Fibroblast of skin of scalp (primary cell): ENCODE data around the gene CAPNS1. TPM values are rescaled to one million over a fixed set of nuclear protein-coding genes. Genes with fewer than 3 reads are reported as not detected.
A peak's percentile ranks its signal among the peaks of the same experiment; 100 is the strongest.

Experiments used
- DNase-seq: peaks from one replicate; pipeline ENCODE4 v3.0.0-alpha.2; 2013
- polyA plus RNA-seq, 2 experiments: library from polyadenylated mRNA; unstranded; fragments of 120-200 nt; gene quantifications; one replicate each; pipeline ENCODE4 v1.2.1, GENCODE V29; 2013; ENCODE audit not compliant: insufficient read length in 2 of 2

The CAPNS1 gene
- polyA plus RNA-seq (2013, experiment 1 of 2; ENCODE audit: insufficient read length): 1,048 TPM
- 1,017 TPM for polyA plus RNA-seq (2013, experiment 2 of 2; ENCODE audit: insufficient read length)

DNA sequence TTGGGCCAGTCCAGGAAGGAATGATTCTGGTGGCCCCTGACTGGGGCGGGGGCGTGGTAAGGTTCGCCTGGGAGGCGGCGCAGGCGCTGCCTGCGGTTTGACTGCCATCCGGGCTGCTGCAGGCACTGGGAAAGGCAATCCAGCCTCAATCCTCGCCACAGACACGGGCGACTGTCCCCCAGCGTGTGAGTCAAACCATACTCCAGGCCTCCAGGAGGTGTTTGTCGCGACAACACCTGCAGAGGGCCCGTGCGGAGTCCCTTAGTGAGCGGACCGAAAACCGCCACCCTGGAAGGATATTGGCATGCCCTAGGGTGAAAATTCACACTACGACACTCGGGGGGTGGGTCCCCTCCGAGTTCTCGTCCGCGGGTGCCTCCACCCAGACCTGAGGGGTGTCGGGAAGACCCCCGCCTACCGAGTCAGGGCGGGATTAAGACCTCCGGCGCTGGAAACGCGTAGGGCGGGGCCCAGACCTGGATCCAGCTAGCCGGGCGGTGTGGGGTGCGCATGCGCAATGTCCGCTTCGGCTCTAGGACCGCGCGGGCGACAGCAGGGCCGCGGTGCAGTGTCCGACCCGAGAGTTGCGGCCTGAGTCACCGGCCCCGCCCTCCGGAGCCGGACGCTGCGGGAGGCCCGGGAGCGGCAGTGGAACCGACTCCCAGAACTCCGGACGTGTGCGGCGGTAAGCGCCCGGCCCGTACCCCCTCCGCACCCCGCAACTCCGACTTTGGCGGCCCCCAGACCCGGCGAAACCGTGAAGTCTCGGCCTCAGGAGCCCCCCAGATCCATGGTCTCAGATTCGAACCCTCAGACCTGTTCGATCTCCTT, at the start of gene CAPNS1:
Gene CAPNS1, plus strand, starts transcription at position 594 of the 831 bp plus-strand sequence. CDS start 946 bp downstream, outside the sequence.
- DNase-seq: peak; percentile 97

DNA sequence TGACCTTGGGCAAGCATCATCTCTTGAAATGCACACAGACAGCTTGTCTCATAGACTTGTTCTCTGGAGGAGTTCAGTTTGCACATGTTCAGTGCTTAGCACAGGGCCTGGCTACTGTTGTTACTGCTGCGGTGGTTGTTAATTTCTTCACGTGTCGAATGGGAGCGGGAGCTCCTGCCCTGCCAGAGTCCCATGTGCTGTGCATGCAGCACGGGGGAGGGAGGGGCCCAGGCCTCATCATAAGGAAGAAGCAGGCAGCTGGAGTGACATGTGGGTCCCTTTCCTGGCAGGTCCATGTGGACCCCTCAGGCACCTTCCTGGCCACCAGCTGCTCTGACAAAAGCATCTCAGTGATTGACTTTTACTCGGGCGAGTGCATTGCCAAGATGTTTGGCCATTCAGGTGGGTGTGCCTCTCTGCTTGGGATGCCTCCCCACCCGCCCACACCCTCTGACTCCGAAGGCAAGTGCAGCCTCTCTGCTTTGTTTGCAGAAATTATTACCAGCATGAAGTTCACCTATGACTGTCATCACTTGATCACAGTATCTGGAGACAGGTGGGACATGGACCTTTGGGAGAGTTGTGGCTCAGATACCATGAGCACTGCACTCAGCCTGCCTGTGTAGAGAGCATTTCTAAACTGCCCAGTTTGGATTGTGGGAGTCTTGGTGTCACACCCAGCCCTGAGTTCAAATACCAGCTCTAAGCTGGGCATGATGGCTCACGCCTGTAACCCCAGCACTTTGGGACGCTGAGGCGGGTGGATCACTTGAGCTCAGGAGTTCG, 48.8 kb upstream of the CAPNS1 start:
- DNase-seq: no peak

DNA sequence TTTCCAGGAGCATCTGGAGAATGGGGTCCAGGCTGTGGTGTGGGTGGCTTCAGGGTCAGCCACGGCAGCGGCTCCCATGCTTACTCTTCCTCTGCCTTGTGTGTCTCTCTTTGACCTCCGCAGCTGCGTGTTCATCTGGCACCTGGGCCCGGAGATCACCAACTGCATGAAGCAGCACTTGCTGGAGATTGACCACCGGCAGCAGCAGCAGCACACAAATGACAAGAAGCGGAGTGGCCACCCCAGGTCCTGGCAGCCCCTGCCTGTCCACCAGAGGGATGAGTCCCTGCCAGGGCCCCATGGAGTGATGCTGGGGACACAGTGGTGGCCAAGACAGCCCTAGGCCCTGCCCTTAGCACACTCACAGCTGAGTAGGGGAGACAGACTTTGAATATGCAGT, 47.3 kb upstream of the CAPNS1 start:
- DNase-seq: no peak

DNA sequence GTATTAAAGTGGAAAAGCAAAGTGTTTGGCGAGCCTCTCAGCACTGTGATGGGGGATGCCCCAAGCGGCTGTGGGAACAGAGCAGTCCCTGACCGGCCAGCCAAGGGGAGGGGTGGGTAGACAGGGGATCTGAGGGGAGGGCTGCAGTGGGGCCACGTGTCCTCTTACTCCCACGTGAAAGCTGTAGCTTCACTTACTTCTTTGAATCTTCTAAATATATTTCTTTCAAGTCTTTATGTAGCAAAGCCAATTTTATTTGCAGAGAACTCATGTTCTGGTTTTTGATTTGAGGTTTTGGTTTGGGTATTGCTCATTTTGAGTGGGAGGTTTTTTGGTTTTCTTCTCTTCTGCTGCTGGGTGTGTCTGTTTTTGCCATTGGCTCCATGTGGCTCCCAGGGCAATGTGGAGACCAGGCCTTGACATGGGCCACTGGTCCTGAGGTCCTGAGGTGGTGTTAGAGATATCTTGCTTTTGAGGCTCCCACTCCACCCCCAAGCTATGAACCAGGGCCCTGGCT, 46.7 kb upstream of the CAPNS1 start:
- no peak for DNase-seq

DNA sequence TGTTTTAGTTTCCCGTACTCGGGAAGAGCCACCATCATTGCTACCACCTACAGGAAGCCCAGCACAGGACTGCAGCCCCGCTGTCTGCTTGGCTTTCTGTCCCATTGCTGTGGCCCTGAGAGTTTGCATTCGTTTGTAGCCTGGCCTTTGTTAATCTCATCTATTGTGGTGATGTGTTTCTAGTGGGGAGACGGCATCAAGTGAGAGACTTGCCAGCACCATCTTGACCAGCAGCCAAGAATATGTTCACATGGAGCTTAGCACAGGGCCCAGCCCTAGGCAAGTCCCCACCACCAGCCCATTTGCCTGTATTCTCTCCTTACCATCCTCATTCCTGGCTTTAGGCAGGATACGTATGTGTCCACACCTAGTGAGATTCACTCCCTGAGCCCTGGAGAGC, 46.2 kb upstream of the CAPNS1 start:
- DNase-seq: no peak

DNA sequence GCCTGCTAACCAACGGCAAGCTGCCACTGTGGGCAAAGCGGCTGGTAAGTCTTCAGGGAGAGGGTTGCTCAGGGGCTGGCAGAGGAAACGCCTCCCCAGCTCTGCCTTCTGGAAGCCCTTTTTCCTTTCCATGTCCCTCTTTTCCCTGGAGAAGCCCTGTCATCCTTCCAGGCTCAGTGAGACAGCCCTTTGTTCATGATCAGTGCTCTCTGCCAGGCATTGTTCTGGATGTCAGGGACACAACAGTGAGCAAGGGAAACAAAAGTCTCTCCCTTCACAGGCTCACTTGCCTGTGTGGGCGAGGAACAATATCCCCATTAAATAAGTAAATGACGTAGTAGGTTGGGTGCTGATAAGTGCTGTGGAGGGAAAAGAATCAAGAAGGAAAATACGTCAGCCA, 42.8 kb upstream of the CAPNS1 start:
- DNase-seq: no peak

DNA sequence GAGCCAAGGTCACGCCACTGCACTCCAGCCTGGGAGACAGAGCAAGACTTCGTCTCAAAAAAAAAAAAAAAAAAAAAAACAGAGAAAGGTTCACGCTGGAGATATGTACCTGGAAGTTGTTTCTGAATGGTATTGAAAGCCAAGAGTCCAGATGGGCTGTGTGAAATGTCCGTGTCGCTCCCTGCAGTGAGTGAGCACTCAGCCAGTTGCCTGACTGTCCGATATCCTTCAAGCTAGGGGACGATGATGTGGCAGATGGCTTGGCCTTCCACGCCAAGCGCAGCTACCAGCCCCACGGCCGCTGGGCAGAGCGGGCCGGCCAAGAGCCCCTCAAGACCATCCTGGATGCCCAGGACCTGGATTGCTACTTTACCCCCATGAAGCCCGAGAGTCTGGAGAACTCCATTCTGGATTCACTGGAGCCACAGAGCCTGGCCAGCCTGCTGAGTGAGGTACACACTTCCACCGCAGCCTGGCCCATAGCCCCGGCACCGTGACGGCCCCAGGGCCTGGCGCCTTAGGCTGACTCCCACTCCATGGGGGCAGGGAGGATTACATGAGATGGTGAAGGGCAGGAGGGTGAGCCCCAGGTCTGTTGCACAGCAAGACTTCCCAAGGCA, 40.6 kb upstream of the CAPNS1 start:
- DNase-seq: no peak

DNA sequence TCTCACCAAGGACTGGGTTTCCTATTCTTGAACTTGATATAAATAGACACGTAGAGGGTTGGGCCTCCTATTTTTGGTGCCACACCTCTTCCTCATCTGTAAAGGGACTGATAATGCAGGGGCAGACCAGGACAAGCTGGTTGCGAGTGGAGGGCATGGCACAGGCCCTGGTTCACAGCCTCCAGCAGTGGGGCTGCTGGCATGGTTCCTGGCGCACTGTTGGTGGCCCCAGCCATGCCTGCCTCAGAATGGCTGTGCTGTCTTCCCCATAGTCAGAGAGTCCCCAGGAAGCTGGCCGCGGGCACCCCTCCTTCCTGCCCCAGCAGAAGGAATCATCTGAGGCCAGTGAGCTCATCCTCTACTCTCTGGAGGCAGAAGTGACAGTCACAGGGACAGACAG, 39.4 kb upstream of the CAPNS1 start:
- DNase-seq: no peak

DNA sequence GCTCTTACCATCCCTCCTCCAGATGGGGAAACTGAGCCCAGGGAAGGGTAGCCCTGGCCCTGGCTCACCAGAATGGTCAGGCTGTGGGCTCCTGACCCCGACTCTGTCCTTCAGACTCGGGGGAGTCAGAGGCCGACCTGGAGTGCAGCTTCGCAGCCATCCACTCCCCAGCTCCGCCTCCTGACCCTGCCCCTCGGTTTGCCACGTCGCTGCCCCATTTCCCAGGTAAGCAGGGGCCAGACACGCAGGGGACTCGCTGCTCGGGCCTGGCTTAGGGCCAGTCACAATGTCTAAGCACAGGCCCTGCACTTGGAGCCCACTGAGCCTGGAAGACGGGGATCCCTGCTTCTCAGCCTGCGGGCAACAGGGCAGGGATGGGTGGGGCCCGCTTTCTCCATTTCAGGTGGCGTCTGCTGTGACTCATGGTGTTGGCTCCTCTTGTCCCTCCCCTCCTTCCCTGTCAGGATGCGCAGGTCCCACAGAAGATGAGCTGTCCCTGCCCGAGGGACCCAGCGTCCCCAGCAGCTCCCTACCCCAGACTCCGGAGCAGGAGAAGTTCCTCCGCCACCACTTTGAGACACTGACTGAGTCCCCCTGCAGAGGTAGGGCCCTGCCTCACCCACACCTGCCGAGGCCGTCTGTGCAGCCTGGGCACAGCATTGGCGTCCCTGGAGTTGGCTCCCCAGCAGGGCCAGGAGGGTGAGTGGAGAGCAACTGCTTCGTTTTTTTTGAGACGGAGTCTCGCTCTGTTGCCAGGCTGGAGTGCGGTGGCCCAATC, 38.1 kb upstream of the CAPNS1 start:
- DNase-seq: no peak

DNA sequence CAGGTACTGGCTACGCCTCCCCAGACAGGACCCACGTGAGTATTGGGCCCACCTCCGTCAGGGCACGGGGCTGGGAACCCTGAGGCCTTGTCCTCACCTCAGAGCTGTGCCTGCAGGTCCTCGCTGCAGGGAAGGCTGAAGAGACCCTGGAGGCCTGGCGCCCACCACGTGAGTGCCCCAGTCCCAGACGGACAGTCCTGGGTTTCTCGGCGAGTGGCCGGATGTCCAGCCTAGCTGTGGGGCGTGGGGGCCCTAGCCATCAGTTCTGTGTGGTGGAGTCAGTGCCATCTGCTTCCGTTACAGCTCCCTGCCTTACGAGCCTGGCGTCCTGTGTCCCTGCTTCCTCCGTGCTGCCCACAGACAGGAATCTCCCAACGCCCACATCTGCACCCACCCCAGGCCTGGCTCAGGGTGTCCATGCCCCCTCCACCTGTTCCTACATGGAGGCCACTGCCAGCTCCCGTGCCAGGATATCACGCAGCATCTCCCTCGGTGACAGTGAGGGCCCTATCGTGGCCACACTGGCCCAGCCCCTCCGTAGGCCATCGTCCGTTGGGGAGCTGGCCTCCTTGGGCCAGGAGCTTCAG, 36.7 kb upstream of the CAPNS1 start:
- DNase-seq: no peak

DNA sequence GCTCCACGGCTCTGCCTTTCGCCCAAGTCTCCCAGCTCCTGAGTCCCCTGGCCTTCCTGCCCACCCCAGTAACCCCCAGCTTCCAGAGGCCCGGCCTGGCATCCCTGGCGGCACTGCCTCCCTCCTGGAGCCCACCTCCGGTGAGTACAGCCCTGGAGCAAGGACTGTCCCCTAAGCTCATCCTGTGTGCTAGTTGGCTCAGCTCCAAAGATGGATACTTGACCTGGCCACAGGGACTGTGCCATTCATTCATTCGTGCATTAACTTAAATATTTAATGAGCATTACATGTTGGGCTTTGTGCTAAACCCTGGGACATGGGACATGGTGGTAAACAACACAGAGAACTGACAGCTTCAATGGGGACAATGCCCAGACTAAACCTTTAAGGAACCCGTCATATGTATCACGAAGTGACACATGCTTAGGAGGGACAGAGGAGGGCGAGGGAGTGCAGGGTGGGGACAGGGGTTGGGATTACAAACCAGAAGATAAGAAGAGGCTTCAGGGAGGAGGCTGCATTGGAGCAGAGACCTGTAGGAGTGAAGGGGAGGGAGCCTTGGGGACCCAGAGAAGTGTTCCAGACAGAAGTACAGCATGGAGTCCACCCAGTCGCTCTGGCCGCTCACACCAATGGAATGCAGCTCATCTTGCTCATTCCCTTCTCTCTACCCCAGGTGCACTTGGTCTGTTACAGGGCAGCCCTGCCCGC, 35.9 kb upstream of the CAPNS1 start:
- no peak for DNase-seq

DNA sequence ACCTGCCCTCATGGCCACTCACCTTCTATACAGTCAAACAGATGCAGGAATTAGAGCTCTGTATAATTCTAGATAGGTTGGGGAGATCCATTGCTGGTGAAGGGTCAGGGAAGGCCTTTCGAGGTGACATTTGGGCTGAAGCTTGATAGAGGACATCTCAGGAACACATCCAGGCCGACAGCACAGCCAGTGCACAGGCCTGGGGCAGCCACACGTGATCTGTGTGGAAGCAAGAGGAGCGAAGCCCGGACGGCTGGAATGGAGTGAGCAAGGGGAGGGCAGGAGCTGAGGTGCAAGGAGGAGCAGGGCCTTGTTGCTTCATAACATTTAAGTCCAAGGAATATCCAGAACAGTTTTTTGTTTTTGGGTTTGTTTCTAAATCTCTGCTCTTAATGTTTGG, 33.4 kb upstream of the CAPNS1 start:
- no peak for DNase-seq

DNA sequence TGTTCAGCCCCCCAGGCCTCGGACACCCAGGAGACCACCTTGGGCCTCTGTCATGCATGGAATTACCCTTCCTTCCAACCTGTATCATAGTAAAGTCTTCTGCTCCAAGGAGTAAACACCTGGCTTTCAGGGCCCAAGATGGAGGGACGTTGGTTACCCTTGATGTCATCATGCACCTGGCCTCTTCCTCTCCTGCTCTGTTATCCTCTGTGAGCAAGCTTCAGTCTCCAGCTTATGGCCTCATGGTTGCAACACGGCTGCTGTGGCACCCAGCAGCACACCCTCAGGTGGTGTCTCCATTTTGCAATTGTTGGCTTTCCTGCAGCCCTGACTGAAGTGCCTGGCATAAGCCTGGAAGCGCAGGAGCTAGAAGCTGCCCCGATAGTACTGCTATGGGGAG, 32.9 kb upstream of the CAPNS1 start:
- no peak for DNase-seq

DNA sequence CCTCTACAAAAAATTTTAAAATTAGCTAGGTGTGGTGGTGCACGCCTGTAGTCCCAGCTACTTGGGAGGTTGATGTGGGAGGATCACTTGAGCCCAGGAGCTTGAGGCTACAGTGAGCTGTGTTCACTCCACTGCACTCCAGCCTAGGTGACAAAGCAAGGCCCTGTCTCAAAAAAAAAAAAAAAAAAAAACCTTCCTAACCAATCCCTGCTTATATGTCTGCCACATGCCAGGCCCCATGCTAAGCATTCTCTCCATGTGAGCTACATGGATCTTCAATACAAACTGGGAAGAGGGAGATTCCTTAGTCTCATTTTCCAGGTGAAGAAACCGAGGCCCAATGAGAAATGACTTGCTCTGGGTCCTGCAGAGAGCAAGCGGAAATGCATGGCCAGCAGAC, 31.2 kb upstream of the CAPNS1 start:
- no peak for DNase-seq

DNA sequence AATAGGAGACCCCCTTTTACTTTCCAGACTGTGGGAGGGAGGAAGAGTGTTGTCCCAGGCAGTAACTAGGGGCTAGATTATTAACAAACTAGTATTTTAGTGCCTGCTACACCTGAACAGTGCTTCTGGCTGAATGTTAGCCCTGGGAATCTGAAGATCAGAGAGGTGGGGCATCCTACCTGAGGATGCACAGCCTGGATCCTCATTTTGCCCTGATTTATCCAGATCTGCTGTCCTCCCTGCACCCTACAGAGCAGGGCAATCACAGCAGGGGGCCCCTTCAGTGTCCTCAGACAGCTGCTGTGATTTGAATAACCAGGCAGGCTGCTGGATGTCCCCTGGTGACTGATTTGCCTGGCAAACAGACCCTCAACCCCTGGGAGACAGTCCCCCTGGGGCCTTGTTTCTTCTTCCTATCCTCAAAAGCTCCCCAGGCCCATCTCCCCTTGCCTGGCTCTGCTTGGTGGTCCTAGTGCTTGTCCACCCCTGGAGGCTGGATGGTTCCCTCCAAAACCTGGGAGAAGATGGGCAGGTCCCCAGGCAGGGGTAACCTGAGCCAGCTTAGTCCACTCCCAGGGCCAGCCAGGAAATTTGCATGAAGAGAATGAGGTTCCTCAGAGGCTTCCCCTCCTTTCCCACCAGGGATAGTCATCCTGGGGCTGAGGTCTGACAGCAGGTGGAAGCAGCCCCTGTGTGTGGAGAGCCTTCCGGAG, 29.2 kb upstream of the CAPNS1 start, which contains the start of gene OVOL3:
Gene OVOL3, plus strand, starts transcription at position 657 of the 713 bp plus-strand sequence. CDS start 60 bp downstream, outside the sequence.
- no peak for DNase-seq

DNA sequence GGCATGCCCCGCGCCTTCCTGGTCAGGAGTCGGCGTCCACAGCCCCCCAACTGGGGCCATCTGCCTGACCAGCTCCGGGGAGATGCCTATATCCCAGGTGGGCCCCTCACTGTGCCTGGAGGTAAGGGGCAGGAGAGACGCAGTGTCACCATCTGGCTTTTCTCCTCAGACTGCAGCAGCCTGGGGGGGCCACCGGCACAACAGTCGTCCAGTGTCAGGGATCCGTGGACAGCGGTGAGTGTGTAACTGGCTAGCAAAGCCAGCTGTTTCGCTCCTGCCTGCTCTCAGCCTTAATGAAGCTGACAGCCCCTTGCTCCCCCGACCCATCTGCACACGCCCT, 28.7 kb upstream of the CAPNS1 start:
- no peak for DNase-seq

DNA sequence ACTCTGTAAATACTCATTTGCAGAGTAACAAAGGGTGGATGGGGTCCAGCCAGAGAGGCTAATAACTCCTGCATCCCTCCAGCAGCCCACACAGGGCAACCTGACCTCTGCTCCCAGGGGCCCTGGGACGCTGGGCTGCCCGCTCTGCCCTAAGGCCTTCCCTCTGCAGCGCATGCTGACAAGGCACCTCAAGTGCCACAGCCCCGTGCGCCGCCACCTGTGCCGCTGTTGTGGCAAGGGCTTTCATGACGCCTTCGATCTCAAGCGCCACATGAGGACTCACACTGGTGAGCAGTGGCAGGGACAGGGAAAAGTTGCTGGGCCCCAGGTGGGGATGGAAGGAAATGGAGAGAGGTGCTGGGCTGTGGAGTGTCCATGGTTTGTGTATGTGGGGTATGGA, 27.2 kb upstream of the CAPNS1 start:
- no peak for DNase-seq

DNA sequence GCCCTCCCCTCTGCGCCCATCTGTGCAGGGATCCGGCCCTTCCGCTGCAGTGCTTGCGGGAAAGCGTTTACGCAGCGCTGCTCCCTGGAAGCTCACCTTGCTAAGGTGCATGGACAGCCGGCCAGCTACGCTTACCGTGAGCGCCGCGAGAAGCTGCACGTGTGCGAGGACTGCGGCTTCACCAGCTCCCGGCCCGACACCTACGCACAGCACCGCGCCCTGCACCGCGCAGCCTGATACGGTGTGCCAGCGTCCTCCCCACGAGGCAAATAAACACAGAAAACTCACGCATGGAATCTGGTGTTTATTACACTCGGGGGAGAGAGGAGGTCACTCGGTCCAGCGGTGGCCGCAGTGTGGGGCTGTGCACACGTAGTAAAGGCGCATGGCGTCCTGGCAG, 26.4 kb upstream of the CAPNS1 start:
- no peak for DNase-seq

DNA sequence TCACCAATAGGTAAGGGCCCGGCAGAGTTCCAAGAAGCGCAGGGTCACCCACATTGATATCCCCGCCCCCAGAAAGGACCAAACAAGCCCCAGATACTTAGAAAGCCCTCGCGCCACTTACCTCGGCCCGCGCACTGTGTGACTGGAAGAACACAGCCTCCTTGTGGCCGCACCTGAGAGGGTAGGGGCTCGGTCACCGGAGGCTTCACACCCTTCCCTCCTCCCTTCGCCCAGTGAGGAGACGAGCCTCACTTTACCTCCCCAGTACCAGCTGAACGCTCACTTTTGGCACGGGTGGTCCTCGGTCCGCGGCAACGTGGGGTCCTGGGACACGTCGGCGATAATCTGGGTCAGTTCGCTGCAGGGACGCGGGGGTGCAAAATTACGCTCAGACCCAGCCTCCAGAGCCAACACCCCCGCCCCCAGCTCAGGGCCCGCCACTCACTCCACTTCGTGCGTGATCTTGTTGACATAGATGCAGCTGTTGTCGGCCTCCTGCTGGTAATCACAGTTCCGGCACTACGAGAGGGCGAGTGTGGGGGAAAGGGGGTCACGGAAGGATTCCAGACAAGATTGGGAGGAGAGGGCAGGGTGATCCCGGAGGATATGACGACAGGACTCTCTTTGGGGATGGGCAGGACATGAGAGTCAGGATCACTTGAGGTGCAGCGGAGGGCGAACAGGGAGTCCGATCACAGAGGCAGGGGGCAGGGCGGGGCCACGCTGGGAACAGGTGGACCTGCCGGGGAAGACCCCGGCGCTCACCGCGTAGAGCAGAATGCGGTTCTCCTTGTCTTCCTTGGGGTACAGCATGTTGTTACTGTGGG, 25.8 kb upstream of the CAPNS1 start:
- peak; percentile 39 for DNase-seq
